ENCODE measurements around the gene FBXW11. TPM values are rescaled to one million over a fixed set of nuclear protein-coding genes. Genes with fewer than 3 reads are reported as not detected.

The FBXW11 gene
- total and polyA plus RNA-seq, 2 of the 8 experiments (the other 6 are each of a cell fraction or from before 2014, with no cell fraction given): 45.0 to 75.6 TPM

DNA sequence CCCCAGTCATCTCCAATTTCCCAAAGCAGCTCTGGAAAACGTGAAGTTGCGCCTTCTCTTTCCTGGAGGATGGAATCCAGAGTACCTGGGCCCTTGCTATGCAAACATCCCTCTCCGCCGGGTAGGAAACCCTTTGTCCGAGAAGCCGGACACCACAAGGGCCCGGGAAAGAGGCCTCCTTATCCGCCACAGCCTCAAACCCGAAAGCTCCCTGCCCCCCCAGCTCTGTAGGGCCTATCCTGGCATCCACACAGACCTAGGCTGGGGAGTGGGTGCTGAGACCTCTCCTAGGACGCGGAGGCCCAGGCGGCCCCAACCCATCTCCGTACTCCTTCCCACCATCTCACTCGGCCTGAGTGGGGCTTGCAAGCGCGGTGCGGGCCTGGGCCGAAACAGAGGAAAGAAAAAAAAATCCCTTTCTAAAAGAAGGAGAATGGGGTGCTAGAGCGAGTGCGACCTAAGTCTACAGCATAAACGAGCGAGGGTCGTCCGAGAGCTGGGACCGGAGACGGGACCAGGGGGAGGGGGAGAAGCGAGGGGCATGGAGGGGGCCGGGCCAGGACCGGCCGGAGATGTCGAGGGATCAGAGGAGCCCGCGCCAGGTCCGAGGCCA lies 624 bp downstream of the FBXW11 start (continued):
- TF ChIP-seq SUZ12 (IDR thresholded peaks at IDR 0.05; ENCODE audit: low read length) (no peak), SIN3A (conservative IDR thresholded peaks at IDR 0.05 in 1 of 2, IDR thresholded peaks at IDR 0.05 in 1 of 2; ENCODE audit: low read depth in 1 of 2, low read length in 2 of 2) (peak in 1 of 2 experiments; percentile 23; a peak in 2 of 4 replicates), RAD21 (IDR thresholded peaks at IDR 0.05 in 1 of 2, conservative IDR thresholded peaks at IDR 0.05 in 1 of 2; ENCODE audit: low read depth in 2 of 2, low read length in 2 of 2) (no peak), YY1 (IDR thresholded peaks at IDR 0.05; ENCODE audit: low read depth, low read length) (no peak), BCL11A (IDR thresholded peaks at IDR 0.05; ENCODE audit: low read depth in 2 of 2, low read length in 2 of 2) (no peak), GTF2F1 (IDR thresholded peaks at IDR 0.05; ENCODE audit: borderline replicate concordance, low read depth, low read length) (no peak), KDM4A (IDR thresholded peaks at IDR 0.05; ENCODE audit: low read depth, low read length, severe bottlenecking) (no peak), EGR1 (IDR thresholded peaks at IDR 0.05; ENCODE audit: borderline replicate concordance, low read depth, low read length) (no peak), BACH1 (IDR thresholded peaks at IDR 0.05; ENCODE audit: low read length) (no peak), JUND (IDR thresholded peaks at IDR 0.05; ENCODE audit: low read length) (no peak), NRF1 (IDR thresholded peaks at IDR 0.05; ENCODE audit: low read depth, low read length) (0 out of 2 replicates have a peak, but pooled peaks have one; percentile 17), TAF7 (optimal IDR thresholded peaks at IDR 0.05; ENCODE audit: borderline replicate concordance, low read depth, low read length) (peak; percentile 26), POU5F1 (IDR thresholded peaks at IDR 0.05; ENCODE audit: low read depth, low read length) (no peak), JUN (IDR thresholded peaks at IDR 0.05; ENCODE audit: low read depth, low read length) (no peak), SP1 (IDR thresholded peaks at IDR 0.05; ENCODE audit: low read depth, low read length) (no peak), ASH2L (IDR thresholded peaks at IDR 0.05; ENCODE audit: low read length) (peak; percentile 73), RXRA (IDR thresholded peaks at IDR 0.05; ENCODE audit: insufficient read depth, low read depth, low read length) (no peak), NANOG (IDR thresholded peaks at IDR 0.05; ENCODE audit: insufficient read depth, low read depth, low read length, poor library complexity, severe bottlenecking) (no peak), FOSL1 (IDR thresholded peaks at IDR 0.05; ENCODE audit: insufficient read depth, low read depth, low read length) (no peak)
- TF ChIP-seq, protein P1, sequence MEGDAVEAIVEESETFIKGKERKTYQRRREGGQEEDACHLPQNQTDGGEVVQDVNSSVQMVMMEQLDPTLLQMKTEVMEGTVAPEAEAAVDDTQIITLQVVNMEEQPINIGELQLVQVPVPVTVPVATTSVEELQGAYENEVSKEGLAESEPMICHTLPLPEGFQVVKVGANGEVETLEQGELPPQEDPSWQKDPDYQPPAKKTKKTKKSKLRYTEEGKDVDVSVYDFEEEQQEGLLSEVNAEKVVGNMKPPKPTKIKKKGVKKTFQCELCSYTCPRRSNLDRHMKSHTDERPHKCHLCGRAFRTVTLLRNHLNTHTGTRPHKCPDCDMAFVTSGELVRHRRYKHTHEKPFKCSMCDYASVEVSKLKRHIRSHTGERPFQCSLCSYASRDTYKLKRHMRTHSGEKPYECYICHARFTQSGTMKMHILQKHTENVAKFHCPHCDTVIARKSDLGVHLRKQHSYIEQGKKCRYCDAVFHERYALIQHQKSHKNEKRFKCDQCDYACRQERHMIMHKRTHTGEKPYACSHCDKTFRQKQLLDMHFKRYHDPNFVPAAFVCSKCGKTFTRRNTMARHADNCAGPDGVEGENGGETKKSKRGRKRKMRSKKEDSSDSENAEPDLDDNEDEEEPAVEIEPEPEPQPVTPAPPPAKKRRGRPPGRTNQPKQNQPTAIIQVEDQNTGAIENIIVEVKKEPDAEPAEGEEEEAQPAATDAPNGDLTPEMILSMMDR (IDR thresholded peaks at IDR 0.05; ENCODE audit: control extremely low read depth in 1 of 3, insufficient read depth in 1 of 3, low read depth in 1 of 3, low read length in 3 of 3): no peak

Measured in H1 (cell line).